GM13976 (cell line): Measurements from ENCODE around the gene LARP6.

Experiments used
- DNase-seq: peaks from one replicate; pipeline ENCODE4 v3.0.0; 2012; ENCODE audit warnings: low spot score
- in situ Hi-C: fragments of 300-500 bp; cut with MboI; formaldehyde crosslinking; loops from one replicate; pipeline ENCODE4 v1.12.0; 2022; ENCODE audit warnings: low sequenced_read_pairs, mixed read lengths, inconsistent platforms; ENCODE audit not compliant: unreplicated experiment
- TF ChIP-seq, protein P1 (sequence below): IDR thresholded peaks from 2 replicates; pipeline ENCODE4 v1.5.1; 2012; ENCODE audit warnings: borderline replicate concordance, mild to moderate bottlenecking; ENCODE audit not compliant: insufficient read depth; ENCODE audit errors: extremely low read depth, missing control alignments, control extremely low read depth

Gene LARP6

DNA sequence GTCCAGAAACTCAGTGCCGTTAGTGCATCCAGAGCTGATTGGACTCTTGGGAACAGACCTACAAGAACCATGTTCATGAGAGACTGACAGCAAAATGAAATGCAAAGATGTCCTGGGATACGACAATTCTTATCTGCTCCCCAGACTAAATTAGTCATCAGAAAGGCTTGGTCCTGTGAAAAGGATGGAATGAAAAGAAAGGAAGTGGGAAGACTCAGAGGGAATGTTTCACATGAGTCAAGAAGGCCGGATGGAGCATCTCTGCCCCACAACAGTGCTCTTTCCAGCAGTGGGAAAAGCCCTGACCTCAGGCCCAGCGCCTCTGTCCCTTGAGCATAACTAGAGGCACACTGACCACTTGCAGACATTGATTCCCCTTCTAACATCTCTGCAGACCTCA is 51.3 kb downstream of the LARP6 start:
- DNase-seq, result no peak

GRCh38 chr15:70801109-70801508 is 52.8 kb downstream of the LARP6 start:
- no peak for DNase-seq
- TF ChIP-seq, protein P1, sequence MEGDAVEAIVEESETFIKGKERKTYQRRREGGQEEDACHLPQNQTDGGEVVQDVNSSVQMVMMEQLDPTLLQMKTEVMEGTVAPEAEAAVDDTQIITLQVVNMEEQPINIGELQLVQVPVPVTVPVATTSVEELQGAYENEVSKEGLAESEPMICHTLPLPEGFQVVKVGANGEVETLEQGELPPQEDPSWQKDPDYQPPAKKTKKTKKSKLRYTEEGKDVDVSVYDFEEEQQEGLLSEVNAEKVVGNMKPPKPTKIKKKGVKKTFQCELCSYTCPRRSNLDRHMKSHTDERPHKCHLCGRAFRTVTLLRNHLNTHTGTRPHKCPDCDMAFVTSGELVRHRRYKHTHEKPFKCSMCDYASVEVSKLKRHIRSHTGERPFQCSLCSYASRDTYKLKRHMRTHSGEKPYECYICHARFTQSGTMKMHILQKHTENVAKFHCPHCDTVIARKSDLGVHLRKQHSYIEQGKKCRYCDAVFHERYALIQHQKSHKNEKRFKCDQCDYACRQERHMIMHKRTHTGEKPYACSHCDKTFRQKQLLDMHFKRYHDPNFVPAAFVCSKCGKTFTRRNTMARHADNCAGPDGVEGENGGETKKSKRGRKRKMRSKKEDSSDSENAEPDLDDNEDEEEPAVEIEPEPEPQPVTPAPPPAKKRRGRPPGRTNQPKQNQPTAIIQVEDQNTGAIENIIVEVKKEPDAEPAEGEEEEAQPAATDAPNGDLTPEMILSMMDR, result no peak
- in situ Hi-C loops, result no loop called here

More for the DNA sequence above, 51.3 kb downstream of the LARP6 start:
- in situ Hi-C loops, result no loop called here
- TF ChIP-seq, protein P1, result no peak

DNA sequence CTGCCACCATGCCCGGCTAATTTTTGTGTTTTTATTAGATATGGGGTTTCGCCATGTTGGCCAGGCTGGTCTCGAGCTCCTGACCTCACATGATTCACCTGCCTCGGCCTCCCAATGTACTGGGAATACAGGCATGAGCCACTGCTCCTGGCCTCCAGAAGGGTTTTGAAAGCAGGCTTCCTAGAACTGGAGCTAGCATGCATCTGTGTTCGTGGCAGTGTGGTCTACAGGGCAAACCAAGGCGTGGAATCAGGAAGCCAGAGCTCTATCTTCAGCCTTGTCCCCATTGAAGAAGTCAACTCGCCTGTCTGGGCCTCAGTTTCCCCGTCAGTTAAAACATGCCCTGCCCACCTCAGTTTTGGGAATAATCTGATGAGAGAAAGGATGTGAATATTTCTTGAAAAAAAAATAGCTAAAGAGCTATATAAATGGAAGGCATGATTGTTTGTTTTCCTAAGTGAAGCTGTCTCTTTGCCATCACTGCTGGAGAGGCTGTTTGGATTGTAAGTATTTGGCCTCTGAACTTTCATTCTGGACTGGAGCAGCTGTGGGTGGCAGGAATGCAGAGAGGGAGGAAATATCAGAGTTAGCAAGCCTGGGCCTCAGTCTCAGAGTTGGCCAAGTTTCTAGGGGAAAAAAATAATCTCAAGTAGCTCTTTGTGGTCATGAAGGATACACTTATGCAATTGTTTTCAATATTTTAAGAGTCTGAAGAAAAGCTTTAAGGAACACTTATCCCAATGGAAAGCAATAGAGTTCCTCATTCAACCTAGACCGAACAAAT is 54.1 kb downstream of the LARP6 start:
- DNase-seq, result no peak
- in situ Hi-C loops, result no loop called here

DNA sequence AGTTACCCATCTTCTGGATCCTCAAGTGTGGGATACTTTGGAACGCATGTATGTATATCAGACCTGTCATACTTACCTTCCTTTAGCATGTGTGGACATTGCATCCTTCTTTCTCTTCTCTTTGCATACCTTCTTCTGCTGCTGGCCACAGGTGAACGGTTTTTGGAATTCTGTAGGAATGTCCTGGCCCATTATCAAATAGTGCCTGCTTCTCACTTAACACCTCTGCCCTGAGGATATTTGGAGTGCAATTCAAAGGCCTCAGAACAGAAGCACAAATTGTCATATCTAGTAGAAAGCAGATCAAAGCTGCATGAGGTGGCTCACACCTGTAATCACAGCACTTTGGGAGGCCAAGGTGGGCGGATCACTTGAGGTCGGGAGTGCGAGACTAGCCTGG is 56.5 kb downstream of the LARP6 start:
- in situ Hi-C loops, result no loop called here
- TF ChIP-seq, protein P1, result no peak

More for the DNA sequence above, 54.1 kb downstream of the LARP6 start:
- TF ChIP-seq, protein P1, result no peak

GRCh38 chr15:70796516-70797310 is 57.2 kb downstream of the LARP6 start:
- TF ChIP-seq, protein P1, result no peak
- no peak for DNase-seq
- in situ Hi-C loops, result no loop called here

More for the DNA sequence above, 56.5 kb downstream of the LARP6 start:
- no peak for DNase-seq

- in situ Hi-C loops, result no loop called here
- no peak for DNase-seq
These were observed 58.7 kb downstream of the LARP6 start for GRCh38 chr15:70795311-70795665.

More at GRCh38 chr15:70795311-70795665, 58.7 kb downstream of the LARP6 start:
- TF ChIP-seq, protein P1, result no peak
